Right lobe of liver (tissue), 6 donors: ENCODE measurements around the gene CAV1. TPM values are rescaled to one million over a fixed set of nuclear protein-coding genes. Genes with fewer than 3 reads are reported as not detected.

Source experiments
- ATAC-seq, 4 donors: fragments of 200-7000 bp; cut with Tn5 transposase; one replicate each; pipeline ENCODE4 v1.9.1; 2020; ENCODE audit warnings: mild to moderate bottlenecking in 4 of 4, moderate library complexity in 4 of 4
- DNase-seq, 3 donors: peaks; one replicate each; pipeline ENCODE4 v3.0.0-alpha.2; 2020
- H3K27ac ChIP-seq, 3 donors: fragments of 200-600 bp; one replicate each; pipeline ENCODE4 v1.8.0; 2022
- H3K27me3 ChIP-seq, 2 donors: fragments of 200-600 bp; one replicate each; pipeline ENCODE4 v1.8.0; 2022
- H3K36me3 ChIP-seq, 4 donors: fragments of 200-600 bp; sonication (generic) in 1 of 4; one replicate each; pipeline versions ENCODE4 v1.5.1 to v1.8.0; 2017 to 2022; ENCODE audit warnings: control low read depth in 1 of 4
- H3K4me1 ChIP-seq, 4 donors: fragments of 200-600 bp; sonication (generic) in 1 of 4; one replicate each; pipeline versions ENCODE4 v1.5.1 to v1.8.0; 2017 to 2022; ENCODE audit warnings: control low read depth in 1 of 4
- H3K4me3 ChIP-seq, 3 donors: fragments of 200-600 bp; one replicate each; pipeline ENCODE4 v1.8.0; 2022
- H3K9me3 ChIP-seq, 4 donors: fragments of 200-600 bp; sonication (generic) in 1 of 4; one replicate each; pipeline versions ENCODE4 v1.5.1 to v1.8.0; 2017 to 2022; ENCODE audit warnings: control low read depth in 1 of 4
- CTCF ChIP-seq, 4 donors: fragments of 200-600 bp in 3 of 4; fragments of 450-650 bp in 1 of 4; IDR thresholded peaks; one replicate each; pipeline versions ENCODE4 v1.5.1 to v1.8.0; 2016 to 2022; ENCODE audit warnings: antibody characterized with exemption in 4 of 4, mild to moderate bottlenecking in 2 of 4
- POLR2A ChIP-seq: fragments of 450-650 bp; IDR thresholded peaks from one replicate; pipeline ENCODE4 v1.6.1; 2017; ENCODE audit warnings: antibody characterized with exemption, mild to moderate bottlenecking
- WGBS: methylation state at CpG from one replicate; pipeline ENCODE4 v1.1.6; 2018; ENCODE audit warnings: low coverage, low lambda C conversion rate; ENCODE audit not compliant: insufficient coverage; ENCODE audit errors: missing lambda C conversion rate; 5-methylcytosine and 5-hydroxymethylcytosine counted together
- intact Hi-C, 2 donors: fragments of 100-400 bp; cut with DNase I; formaldehyde crosslinking; loops; one replicate each; pipeline versions ENCODE4 v1.11.2 to v1.14.1; 2022
- total RNA-seq, 6 experiments: library from RNA; depleted of rRNA in 2 of 6; stranded (reverse); fragments of >200 nt in 2 of 6; fragmentation: NEBNext Ultra II Directional in 3 of 6; extraction: Animal tissue kit (Norgen Biotek cat#: 25700) in 3 of 6; gene quantifications; one replicate each; pipeline versions ENCODE4 v1.1.0 to v1.2.4, GENCODE V29; 2016 to 2023
- donor health status: DM: no; HTN: yes; CAD: no.
- donor health status: DM: no; HTN: no; CAD: no.
- donor health status: DM: no; HTN: no; CAD: no.
- donor health status: DM: no; HTN: yes; CAD: no.
- donor health status: DM: no; HTN: yes; CAD: no.

CAV1 gene
- total RNA-seq, 6 experiments from 2014 or later: 3.8 to 19.8 (median 9.0) TPM

GRCh38 chr7:116515584-116515983, 9.3 kb upstream of the CAV1 start:
- no peaks in the 10 kb centered on the region for H3K36me3 ChIP-seq
- no peaks in the 10 kb centered on the region for H3K9me3 ChIP-seq
- H3K4me3 ChIP-seq: no peak overlapping the region
- H3K4me1 ChIP-seq: peaks cover 0 to 7% (median 0%) of the 10 kb centered on the region in 4 donors
- H3K27ac ChIP-seq: no peak overlapping the region
- no peak for DNase-seq
- intact Hi-C loops: no loop called here
- no peaks in the 10 kb centered on the region for H3K27me3 ChIP-seq
- TF ChIP-seq POLR2A (no peak), CTCF (IDR thresholded peaks at IDR 0.05) (no peak)
- no peak for ATAC-seq

DNA sequence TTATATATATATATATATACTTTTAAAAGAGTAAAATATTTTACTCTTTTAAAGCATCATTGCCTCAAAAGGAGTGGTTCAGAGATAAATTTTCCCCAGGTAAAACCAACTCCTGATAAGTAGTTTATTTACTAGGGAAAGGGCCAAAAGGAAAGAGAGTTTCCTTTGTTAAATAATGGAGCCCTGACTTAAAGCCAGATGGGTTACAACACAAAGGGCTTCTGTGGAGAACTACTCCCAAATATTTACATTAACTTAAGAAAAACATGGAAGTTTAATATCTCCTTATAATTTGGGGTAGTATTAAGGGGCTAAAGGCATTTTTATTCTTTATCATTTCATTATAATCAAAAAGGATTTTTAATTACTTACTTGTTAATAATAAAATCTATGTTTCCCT, 8.5 kb upstream of the CAV1 start:
- Histone ChIP-seq H3K4me3 (no peak overlapping the region), H3K9me3 (no peaks in the 10 kb centered on the region), H3K27me3 (no peaks in the 10 kb centered on the region), H3K4me1 (peaks cover 0 to 1% (median 0%) of the 10 kb centered on the region in 4 donors), H3K27ac (no peak overlapping the region), H3K36me3 (no peaks in the 10 kb centered on the region)
- DNase-seq (no peak), ATAC-seq (no peak)
- TF ChIP-seq POLR2A: no peak
- TF ChIP-seq CTCF (IDR thresholded peaks at IDR 0.05): no peak
- intact Hi-C loops: no loop called here

DNA sequence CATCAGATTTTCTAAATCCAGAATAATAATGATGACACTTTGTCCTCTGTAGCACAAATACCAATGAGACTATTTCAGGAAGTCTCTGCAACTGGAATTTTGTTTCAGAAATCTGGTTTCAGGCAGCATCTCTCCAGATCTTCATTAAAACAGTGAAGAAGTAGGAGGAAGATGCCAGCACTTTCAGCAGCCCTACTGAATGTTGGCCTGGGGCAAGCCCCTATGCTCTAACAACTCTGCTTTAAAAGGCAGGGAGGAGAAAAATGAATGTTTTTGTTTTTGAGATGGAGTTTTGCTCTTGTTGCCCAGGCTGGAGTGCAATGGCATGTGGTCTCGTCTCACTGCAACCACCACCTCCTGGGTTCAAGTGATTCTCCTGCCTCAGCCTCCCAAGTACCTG, 7.2 kb upstream of the CAV1 start:
- Histone ChIP-seq H3K36me3 (no peaks in the 10 kb centered on the region), H3K4me3 (no peak overlapping the region), H3K4me1 (no peaks in the 10 kb centered on the region), H3K27me3 (no peaks in the 10 kb centered on the region), H3K27ac (no peak overlapping the region), H3K9me3 (no peaks in the 10 kb centered on the region)
- intact Hi-C loops: no loop called here
- no peak for DNase-seq
- no peak for ATAC-seq
- TF ChIP-seq POLR2A (no peak), CTCF (IDR thresholded peaks at IDR 0.05) (no peak)
- WGBS: 83% methylated on average over 1 of the region's 1 CpG

GRCh38 chr7:116518961-116519360, 5.9 kb upstream of the CAV1 start:
- Histone ChIP-seq H3K4me3 (no peak overlapping the region), H3K36me3 (no peaks in the 10 kb centered on the region), H3K9me3 (no peaks in the 10 kb centered on the region), H3K27me3 (no peaks in the 10 kb centered on the region), H3K4me1 (no peaks in the 10 kb centered on the region), H3K27ac (no peak overlapping the region)
- no peak for TF ChIP-seq POLR2A
- TF ChIP-seq CTCF (IDR thresholded peaks at IDR 0.05): no peak
- ATAC-seq: no peak
- intact Hi-C loops: no loop called here
- DNase-seq: no peak

- no peak overlapping the region for H3K4me3 ChIP-seq
- no peak for TF ChIP-seq POLR2A
- TF ChIP-seq CTCF (IDR thresholded peaks at IDR 0.05): no peak
- no peak overlapping the region for H3K27ac ChIP-seq
- H3K9me3 ChIP-seq: no peaks in the 10 kb centered on the region
- H3K4me1 ChIP-seq: peaks cover 0 to 12% (median 0%) of the 10 kb centered on the region in 4 donors
- 78% methylated on average over 5 of the region's 6 CpGs for WGBS
- intact Hi-C loops: loop anchor here (10.0 kb wide), 2 partner anchors 256 to 266 kb away; no protein-coding TSS in a partner anchor
- ATAC-seq: no peak
- no peak for DNase-seq
- no peaks in the 10 kb centered on the region for H3K27me3 ChIP-seq
- H3K36me3 ChIP-seq: no peaks in the 10 kb centered on the region
Measured at GRCh38 chr7:116521046-116521664, 3.7 kb upstream of the CAV1 start.
